Pancreas (tissue), 10 donors: ENCODE measurements around the gene CTH. TPM values are rescaled to one million over a fixed set of nuclear protein-coding genes. Genes with fewer than 3 reads are reported as not detected.

Experiments used
- ATAC-seq, 4 donors: fragments of 200-7000 bp; cut with Tn5 transposase; one replicate each; pipeline versions ENCODE4 v1.8.0 to v1.9.1; 2020; ENCODE audit warnings: mild to moderate bottlenecking in 4 of 4, moderate library complexity in 4 of 4
- DNase-seq, 6 donors: peaks; one replicate each; pipeline ENCODE4 v3.0.0-alpha.2; 2020
- FAIRE-seq: peaks from 2 replicates; lab custom pipeline; 2012; peaks lifted over from hg19 to GRCh38; lab: Jason Lieb, UNC
- H3K27ac ChIP-seq, 4 donors: fragments of 200-600 bp; sonication (generic); 1 replicate in 3 of 4; 2 replicates in 1 of 4; pipeline versions ENCODE4 v1.5.0 to v1.8.0; 2020
- H3K27me3 ChIP-seq, 4 donors: fragments of 200-600 bp; one replicate each; pipeline ENCODE4 v1.8.0; 2021
- H3K36me3 ChIP-seq, 3 donors: fragments of 200-600 bp; sonication (generic) in 1 of 3; one replicate each; pipeline versions ENCODE4 v1.5.0 to v1.8.0; 2020 to 2021
- H3K4me1 ChIP-seq, 3 donors: fragments of 200-600 bp; one replicate each; pipeline ENCODE4 v1.8.0; 2021
- H3K4me3 ChIP-seq, 4 donors: fragments of 200-600 bp; sonication (generic) in 2 of 4; one replicate each; pipeline versions ENCODE4 v1.5.0 to v1.8.0; 2020 to 2021
- H3K9me3 ChIP-seq, 4 donors: fragments of 200-600 bp; one replicate each; pipeline ENCODE4 v1.8.0; 2021
- WGBS, 2 donors: extraction: QIAGEN DNeasy Blood & Tissue Kit; methylation state at CpG; one replicate each; pipeline ENCODE4 v1.1.7; 2013; 5-methylcytosine and 5-hydroxymethylcytosine counted together
- intact Hi-C, 3 donors: fragments of 100-400 bp; cut with DNase I; formaldehyde crosslinking; loops; one replicate each; pipeline versions ENCODE4 v1.11.1 to v1.14.2; 2022
- polyA plus RNA-seq, 2 donors: library from polyadenylated mRNA; stranded (reverse); fragments of 200-250 nt; gene quantifications; one replicate each; pipeline ENCODE4 v1.2.3, GENCODE V29; 2013
- total RNA-seq, 6 donors: library from RNA; stranded (reverse); fragmentation: NEBNext Ultra II Directional in 4 of 6; extraction: Animal tissue kit (Norgen Biotek cat#: 25700) in 4 of 6; gene quantifications; one replicate each; pipeline versions ENCODE4 v1.2.1 to v1.2.4, GENCODE V29; 2021 to 2023
- TF ChIP-seq, protein P1 (sequence below), 4 donors: fragments of 200-600 bp; sonication (generic) in 3 of 4; IDR thresholded peaks; one replicate each; pipeline versions ENCODE4 v1.5.0 to v1.8.0; 2021; ENCODE audit warnings: antibody characterized with exemption in 4 of 4
- donor health status: healthy with polysubstance abuse.
- donor health status: DM: no; HTN: no; CAD: no; lungs with moderate emphysema.
- donor health status: DM: no; HTN: no; CAD: no.
- donor health status: control.
- donor health status: control.
- donor health status: Bipolar disorder and iron deficiency.
- donor health status: DM: yes; HTN: yes; CAD: no.
- donor health status: DM: no; HTN: no; CAD: no.
- donor health status: DM: no; HTN: no; CAD: no.
- donor health status: DM: yes; HTN: yes; CAD: no.

CTH gene
- total and polyA plus RNA-seq, 8 donors, result 3.3 to 39.7 (median 5.2) TPM

DNA sequence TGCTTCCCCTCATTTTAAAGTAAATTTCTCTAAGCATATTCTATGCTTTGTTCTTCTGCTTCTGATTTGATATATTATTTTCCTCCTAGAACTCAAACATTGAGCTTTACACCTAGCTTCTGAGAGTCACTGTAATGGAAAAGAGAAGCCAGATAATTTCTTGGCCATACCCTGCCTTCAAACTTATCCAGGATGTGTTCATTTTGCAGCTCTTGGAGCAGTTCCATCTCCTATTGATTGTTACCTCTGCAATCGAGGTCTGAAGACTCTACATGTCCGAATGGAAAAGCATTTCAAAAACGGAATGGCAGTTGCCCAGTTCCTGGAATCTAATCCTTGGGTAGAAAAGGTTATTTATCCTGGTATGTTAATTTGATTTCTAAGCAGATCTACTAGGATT lies 20.8 kb downstream of the CTH start:
- intact Hi-C loops, result no loop called here

DNA sequence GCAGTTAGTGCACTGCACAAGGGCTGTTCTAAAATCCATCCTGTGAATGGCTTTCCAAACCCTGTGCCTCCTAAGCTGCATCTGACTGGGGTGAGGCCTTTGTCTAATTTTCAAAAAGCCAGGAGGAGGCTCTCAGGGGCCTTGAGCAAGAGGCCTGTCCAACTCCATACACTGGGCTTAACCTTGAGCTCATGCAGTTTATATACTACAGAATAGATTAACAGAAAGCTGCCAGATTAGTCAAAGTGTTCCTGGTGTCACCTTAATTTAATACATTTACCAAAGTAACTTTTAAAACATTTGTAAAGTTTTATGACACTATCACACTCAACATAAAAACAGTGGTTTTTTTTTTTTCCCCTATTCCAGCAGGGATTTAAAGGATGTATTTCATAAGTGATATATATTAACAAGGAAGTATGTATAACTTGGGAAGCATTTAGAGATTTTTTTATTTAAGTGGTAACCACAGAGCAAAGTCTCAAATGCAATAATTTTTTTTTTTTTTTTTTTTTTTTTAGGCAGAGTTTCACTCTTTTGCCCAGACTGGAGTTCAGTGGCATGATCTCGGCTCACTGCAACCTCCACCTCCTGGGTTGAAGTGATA lies 23.3 kb downstream of the CTH start:
- intact Hi-C loops, result no loop called here
- H3K4me1 ChIP-seq, result peaks cover 0 to 11% (median 7%) of the 10 kb centered on the region in 3 donors
- DNase-seq (no peak), FAIRE-seq (no peak), ATAC-seq (no peak)
- no peaks in the 10 kb centered on the region for H3K27me3 ChIP-seq
- no peaks in the 10 kb centered on the region for H3K9me3 ChIP-seq
- no peak overlapping the region for H3K27ac ChIP-seq
- no peaks in the 10 kb centered on the region for H3K36me3 ChIP-seq
- TF ChIP-seq, protein P1, sequence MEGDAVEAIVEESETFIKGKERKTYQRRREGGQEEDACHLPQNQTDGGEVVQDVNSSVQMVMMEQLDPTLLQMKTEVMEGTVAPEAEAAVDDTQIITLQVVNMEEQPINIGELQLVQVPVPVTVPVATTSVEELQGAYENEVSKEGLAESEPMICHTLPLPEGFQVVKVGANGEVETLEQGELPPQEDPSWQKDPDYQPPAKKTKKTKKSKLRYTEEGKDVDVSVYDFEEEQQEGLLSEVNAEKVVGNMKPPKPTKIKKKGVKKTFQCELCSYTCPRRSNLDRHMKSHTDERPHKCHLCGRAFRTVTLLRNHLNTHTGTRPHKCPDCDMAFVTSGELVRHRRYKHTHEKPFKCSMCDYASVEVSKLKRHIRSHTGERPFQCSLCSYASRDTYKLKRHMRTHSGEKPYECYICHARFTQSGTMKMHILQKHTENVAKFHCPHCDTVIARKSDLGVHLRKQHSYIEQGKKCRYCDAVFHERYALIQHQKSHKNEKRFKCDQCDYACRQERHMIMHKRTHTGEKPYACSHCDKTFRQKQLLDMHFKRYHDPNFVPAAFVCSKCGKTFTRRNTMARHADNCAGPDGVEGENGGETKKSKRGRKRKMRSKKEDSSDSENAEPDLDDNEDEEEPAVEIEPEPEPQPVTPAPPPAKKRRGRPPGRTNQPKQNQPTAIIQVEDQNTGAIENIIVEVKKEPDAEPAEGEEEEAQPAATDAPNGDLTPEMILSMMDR (IDR thresholded peaks at IDR 0.05), result no peak
- 94 to 100% methylated on average over 1 of the region's 1 CpG for WGBS, 2 donors
- no peak overlapping the region for H3K4me3 ChIP-seq

More for the DNA sequence above, 20.8 kb downstream of the CTH start:
- TF ChIP-seq, protein P1 (IDR thresholded peaks at IDR 0.05), result no peak
- WGBS, 2 donors, result 17% methylated on average over 3 of the region's 3 CpGs
- Histone ChIP-seq H3K27ac (peak overlapping the region in 2 of 4 donors; percentile 19 to 25), H3K27me3 (no peaks in the 10 kb centered on the region), H3K9me3 (no peaks in the 10 kb centered on the region), H3K4me1 (peaks cover 0 to 11% (median 7%) of the 10 kb centered on the region in 3 donors), H3K4me3 (no peak overlapping the region), H3K36me3 (no peaks in the 10 kb centered on the region)
- no peak for FAIRE-seq
- peak; percentile 25 to 54 (median 34) for ATAC-seq
- no peak for DNase-seq

DNA sequence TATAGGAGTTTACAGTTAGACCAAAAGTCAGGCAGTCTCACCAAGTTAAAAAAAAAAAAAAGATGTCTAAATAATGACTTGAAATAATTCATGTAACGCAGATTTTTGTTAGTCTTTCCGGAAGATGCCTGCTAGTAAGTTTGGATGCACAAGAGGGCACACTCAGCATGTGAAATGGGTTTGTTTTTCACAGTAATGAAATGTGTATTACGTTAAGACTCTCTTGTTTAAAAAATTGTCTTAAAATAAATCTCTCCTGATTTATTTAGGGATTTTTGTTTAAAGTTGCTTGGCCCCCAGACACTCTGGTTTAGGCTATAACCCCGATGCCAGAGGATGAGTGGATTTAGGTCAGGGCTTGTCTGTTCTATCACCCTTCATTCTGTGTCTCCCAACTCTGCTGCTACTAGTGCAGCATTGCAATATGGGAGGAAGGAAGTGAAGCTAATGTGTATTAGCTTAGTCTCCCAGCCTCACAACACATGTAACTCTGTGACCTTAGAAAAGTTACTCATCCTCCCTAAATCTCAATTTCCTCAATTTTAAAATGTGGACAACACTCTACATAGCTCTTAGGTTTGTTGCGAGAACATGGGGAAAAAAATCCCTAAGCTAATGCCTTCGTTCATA lies 25.7 kb downstream of the CTH start:
- H3K27ac ChIP-seq, result no peak overlapping the region
- no peak for DNase-seq
- H3K4me1 ChIP-seq, result peaks cover 0 to 5% (median 0%) of the 10 kb centered on the region in 3 donors
- peak in 1 of 4 donors; percentile 29 for ATAC-seq
- TF ChIP-seq, protein P1 (IDR thresholded peaks at IDR 0.05), result no peak
- FAIRE-seq, result no peak
- H3K27me3 ChIP-seq, result no peaks in the 10 kb centered on the region
- no peaks in the 10 kb centered on the region for H3K9me3 ChIP-seq
- H3K36me3 ChIP-seq, result no peaks in the 10 kb centered on the region
- intact Hi-C loops, result no loop called here
- WGBS, 2 donors, result 73 to 82% methylated on average over 6 of the region's 6 CpGs
- no peak overlapping the region for H3K4me3 ChIP-seq

DNA sequence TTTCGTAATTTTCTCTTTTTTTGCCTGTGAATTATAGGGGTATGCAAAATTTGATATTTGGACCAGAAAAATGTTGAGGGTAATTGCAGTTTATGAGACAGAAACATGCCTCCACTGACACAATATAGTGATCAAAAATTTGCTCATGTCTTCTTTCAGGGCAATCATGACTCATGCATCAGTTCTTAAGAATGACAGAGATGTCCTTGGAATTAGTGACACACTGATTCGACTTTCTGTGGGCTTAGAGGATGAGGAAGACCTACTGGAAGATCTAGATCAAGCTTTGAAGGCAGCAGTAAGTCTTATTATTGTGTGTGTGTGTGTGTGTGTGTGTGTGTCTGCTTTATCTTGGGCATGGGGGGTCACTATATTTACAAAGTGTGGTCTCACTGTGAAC lies 27.5 kb downstream of the CTH start:
- 53 to 59% methylated on average over 2 of the region's 2 CpGs for WGBS, 2 donors
- Histone ChIP-seq H3K27me3 (no peaks in the 10 kb centered on the region), H3K9me3 (peaks cover 0 to 2% (median 0%) of the 10 kb centered on the region in 4 donors), H3K4me1 (no peaks in the 10 kb centered on the region), H3K27ac (no peak overlapping the region), H3K4me3 (no peak overlapping the region), H3K36me3 (no peaks in the 10 kb centered on the region)
- TF ChIP-seq, protein P1 (IDR thresholded peaks at IDR 0.05), result no peak
- ATAC-seq (no peak), DNase-seq (no peak), FAIRE-seq (no peak)
- intact Hi-C loops, result no loop called here
